ENCODE results near the gene ECM2.

DNA sequence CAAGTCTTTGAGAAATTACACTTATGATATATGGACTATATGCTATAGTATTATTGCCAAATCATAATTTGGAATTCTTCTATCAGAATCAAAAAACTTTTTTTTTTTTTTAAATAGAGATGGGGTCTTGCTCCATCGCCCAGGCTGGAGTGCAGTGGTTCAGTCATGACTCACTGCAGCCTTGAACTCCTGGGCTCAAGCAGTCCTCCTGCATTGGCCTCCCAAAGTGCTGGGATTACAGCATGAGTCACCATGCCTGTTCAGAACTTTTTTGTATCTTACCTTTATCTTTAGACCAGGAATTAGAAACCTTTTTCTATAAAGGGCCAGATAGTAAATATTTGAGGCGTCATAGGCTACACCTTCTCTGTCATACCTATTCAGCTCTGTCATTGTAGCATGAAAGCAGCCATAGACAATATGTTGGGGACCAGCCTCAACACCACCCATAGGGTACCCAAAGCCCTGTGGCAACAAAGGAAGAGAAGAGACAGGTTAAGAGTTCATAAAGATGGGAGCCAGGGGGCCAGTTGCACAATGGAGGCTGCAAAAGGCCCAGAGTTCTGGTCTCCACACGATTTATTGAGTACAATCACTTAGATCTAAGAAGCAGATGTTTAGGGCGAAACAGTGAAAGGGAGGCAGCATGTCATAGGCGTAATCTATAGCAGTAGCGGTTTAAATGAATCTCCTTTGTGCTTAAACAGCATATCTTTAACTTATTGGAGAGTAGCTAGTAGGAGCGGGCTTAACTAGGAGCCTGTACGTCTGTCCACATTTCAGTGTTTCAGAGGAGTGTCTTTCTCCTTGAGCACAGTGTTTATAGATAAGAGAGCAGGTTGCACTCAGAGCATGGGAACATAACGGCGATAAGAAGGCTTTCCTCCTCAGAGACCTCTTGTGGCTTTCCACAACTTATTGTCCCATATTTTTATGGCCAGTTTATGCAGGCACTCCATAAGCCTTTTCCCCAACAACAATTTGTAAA lies 12.5 kb downstream of the ECM2 start:
- TF ChIP-seq, protein P1, sequence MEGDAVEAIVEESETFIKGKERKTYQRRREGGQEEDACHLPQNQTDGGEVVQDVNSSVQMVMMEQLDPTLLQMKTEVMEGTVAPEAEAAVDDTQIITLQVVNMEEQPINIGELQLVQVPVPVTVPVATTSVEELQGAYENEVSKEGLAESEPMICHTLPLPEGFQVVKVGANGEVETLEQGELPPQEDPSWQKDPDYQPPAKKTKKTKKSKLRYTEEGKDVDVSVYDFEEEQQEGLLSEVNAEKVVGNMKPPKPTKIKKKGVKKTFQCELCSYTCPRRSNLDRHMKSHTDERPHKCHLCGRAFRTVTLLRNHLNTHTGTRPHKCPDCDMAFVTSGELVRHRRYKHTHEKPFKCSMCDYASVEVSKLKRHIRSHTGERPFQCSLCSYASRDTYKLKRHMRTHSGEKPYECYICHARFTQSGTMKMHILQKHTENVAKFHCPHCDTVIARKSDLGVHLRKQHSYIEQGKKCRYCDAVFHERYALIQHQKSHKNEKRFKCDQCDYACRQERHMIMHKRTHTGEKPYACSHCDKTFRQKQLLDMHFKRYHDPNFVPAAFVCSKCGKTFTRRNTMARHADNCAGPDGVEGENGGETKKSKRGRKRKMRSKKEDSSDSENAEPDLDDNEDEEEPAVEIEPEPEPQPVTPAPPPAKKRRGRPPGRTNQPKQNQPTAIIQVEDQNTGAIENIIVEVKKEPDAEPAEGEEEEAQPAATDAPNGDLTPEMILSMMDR (conservative IDR thresholded peaks at IDR 0.05 in 1 of 2, IDR thresholded peaks at IDR 0.05 in 1 of 2; ENCODE audit: low read depth in 1 of 2, low read length in 2 of 2): no peak
- TF ChIP-seq EZH2 (IDR thresholded peaks at IDR 0.05; ENCODE audit: low read length, missing control alignments): no peak
